ENCODE measurements around the gene IPCEF1.

GRCh38 chr6:154367336-154367735, 10.7 kb upstream of the IPCEF1 start:
- no peak for TF ChIP-seq CTCF (IDR thresholded peaks at IDR 0.05)
- TF ChIP-seq POLR2A (IDR thresholded peaks at IDR 0.05): no peak
- TF ChIP-seq EP300 (IDR thresholded peaks at IDR 0.05): no peak

Measured in tibial nerve (tissue), 4 donors.